GM19099 (cell line): ENCODE data around the gene CEP104.

Source experiments
- POLR2A ChIP-seq: IDR thresholded peaks from 3 replicates; pipeline ENCODE4 v1.6.1; 2011; ENCODE audit warnings: low read depth; ENCODE audit not compliant: insufficient read length; ENCODE audit errors: extremely low read depth

Gene CEP104

GRCh38 chr1:3811595-3811911 is 45.5 kb downstream of the CEP104 start:
- no peak for TF ChIP-seq POLR2A

DNA sequence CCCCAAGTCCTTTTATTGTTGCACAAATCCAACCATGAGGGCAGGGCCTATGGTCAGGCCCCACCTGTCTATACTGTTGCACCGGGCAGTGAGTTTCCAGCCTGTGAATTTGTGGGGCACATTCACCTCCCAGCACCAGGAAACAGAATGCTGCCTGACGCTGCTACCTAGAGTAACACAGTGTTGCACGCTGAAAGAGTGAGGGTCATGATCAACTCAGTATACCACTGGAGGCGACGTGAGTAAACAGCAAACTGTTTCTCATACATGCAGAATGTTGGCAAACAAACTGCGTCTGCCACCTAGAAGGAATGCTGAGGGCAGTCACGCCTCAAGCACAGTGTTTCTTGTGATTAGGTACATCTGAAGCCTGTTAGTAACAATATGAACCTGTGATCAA is 47.3 kb downstream of the CEP104 start:
- TF ChIP-seq POLR2A = no peak

GRCh38 chr1:3807769-3808168 is 49.2 kb downstream of the CEP104 start:
- TF ChIP-seq POLR2A = no peak

DNA sequence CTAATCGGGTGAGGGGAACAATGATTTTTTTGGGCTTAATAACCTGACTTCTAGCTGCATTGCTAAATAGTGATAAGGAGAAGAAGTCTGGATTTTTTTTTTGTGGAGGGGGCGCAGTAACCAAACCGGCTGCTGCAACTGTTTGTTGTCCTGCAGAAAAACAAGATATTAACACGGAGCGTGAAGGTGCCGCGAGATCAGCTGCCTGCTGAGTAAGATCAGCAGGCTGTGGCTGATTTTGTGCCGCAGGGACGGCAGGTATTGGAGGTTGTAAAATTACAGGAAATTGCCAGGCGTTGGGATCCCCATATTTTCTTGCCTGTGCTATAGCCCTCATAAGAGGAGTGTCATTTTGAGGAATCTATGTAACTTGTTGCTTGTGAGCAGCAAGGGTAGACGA is 52.0 kb downstream of the CEP104 start:
- TF ChIP-seq POLR2A = no peak

GRCh38 chr1:3803905-3804626 is 52.9 kb downstream of the CEP104 start:
- TF ChIP-seq POLR2A = no peak

- TF ChIP-seq POLR2A = no peak
Observed at GRCh38 chr1:3799976-3800685, 56.9 kb downstream of the CEP104 start.

DNA sequence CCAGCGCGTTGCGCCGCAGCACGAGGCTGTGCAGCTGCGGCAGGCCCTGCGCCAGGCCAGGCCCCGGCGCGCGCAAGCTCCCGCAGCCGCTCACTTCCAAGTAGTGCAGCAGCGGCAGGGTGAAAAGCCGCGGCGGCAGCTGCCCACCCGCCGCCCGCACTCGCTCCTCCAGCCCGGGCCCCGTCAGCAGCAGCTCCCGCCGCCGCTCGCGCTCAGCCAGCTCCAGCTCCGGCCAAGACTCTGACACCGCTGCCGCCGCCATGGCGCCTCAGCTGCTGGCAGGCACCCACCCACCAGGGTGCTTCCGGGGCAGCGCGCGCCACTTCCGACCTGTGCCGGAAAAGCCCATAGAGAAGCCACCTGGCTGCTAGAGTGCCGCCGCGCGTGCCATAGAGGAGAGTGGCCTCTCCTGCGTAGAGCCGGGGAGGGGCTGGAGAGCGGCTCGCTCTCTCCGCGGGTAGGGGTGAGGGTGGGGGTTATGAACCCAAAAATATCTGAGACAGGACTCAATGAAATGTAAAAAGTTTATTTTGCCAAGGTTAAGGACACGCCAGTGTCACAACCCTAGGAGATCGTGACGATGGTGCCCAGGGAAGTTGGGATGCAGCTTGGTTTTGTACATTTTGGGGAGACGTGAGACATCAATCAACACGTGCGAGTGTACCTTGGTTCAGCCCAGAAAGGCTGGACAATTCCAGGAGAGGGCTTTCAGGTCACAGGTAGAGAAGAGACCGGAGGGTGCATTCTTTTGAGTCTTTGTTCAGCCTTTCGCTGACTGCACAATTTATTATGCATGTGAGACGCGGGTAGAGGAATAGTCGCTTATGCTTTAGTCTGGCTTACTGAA is 60.6 kb downstream of the CEP104 start, which contains the start of gene LRRC47:
Gene LRRC47 (minus strand): TSS at position 284 of the 847 bp plus-strand sequence. CDS start 22 bp downstream, at position 262.
- peak; percentile 89 for TF ChIP-seq POLR2A

DNA sequence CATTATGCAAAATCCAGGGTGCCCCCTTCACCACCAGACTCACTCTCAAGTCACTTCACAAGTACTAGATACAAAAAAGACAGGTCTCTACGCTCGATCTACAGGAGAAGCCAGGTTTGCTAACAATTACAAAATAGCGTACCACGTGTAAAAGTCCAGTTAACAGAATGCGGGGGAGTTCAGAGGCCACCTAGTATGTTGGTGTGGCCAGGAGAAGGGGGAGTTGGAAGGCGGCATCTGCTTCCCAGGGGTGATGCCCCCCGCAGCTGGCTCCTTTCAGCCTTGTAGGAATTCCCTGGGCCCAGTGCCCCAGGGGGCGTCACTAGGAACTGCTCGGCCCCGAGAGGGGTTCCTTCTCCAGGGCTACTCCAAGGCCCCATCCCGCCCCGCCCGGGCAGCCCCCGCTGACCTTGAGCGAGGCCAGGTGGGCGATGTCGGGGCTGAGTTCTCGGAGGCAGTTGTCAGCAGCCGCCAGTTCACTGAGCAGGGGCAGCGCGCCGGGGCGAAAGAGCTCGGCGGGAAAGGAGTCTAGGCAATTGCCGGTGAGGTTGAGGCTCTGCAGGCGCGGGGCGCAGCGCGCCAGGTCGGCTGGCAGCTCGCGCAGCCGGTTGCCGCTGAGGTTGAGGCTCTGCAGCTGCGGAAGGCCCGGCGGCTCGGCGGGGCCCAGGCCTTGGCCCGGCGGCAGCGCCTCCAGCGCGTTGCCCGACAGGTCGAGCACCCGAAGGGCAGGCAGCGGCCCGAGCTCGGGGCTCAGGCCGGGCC is 61.4 kb downstream of the CEP104 start:
- TF ChIP-seq POLR2A = no peak

GRCh38 chr1:3790952-3791351 is 66.1 kb downstream of the CEP104 start:
- no peak for TF ChIP-seq POLR2A

GRCh38 chr1:3790500-3790923 is 66.5 kb downstream of the CEP104 start:
- TF ChIP-seq POLR2A = no peak

DNA sequence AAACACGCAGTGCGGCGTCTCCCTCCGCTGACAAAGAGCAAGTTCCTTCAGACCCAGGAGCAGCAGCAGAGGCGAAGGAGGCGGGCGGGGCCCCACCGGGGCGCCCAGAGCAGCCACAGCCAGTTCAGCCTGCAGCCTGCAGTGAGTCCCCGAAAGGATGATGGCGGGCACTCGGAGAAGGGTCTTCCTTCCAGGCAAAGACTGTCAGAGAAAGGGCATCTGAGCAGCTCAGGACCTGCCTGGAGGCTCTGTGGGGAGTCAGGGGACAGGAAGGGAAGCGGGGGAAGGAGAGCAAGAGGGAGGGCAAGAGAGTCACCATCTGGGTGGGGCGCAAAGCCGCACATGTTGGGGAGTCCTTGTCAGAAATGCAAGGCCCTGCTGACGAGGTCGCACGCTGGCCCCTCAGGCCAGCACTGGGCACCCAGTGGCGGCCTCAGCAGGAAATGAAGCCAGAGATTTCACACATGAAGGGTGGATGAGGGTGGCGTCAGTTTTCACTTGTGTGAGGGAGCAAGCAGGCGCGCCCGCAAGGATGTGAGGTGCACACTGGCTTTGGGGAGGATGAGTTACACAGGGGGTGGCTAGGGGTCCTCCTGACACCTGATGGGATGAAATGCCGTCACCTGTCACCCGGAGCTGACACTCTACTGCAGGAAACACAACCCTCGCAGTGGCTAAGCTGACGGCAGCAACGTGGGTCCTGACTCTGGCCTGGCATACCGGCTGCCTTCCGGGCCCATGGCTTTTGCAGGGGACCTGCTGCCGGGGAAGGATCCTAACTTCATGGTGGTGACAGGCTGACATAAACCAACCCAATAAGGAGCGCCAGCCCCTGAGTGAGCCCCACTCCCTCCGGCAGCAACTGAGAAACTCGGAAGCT is 67.3 kb downstream of the CEP104 start:
- TF ChIP-seq POLR2A = no peak

DNA sequence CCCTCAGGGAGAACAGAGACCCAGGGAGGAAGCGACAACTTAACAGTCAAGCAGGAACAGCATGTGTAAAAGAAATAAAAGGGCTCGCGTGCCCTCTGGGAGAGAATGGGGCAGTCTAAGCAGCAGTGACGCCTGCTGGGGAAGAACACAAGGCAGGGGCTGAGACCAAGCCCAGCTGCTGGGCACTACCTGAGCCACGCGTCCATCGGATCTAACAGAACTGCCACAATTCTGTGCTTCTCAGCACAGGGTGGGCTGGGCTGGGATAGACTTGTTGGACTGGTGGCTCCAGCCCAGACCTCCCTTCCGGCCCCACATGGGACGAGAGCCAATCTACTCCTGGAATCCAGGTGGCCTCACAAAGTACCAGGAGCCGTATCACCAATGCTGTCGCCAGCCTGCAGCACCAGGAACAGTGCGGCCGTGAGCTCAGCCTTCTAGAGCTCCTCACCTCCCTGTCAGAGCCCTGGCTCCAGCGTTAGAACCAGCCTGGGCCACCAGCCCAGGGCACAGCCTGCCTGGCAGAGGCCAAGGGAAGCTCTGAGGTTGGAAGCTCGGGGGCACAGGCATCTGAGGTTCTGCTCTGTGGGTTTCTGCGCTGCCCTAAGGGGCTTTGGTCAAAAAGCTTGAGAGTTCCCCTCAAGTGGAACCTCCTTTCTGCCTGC is 68.1 kb downstream of the CEP104 start:
- TF ChIP-seq POLR2A = no peak
